Measurements from ENCODE around the gene NPHS2. TPM values are rescaled to one million over a fixed set of nuclear protein-coding genes. Genes with fewer than 3 reads are reported as not detected.

NPHS2 gene
- total and polyA plus RNA-seq, 2 donors (not counting 3 experiments of a cell fraction or from before 2014, with no cell fraction given), result not detected

DNA sequence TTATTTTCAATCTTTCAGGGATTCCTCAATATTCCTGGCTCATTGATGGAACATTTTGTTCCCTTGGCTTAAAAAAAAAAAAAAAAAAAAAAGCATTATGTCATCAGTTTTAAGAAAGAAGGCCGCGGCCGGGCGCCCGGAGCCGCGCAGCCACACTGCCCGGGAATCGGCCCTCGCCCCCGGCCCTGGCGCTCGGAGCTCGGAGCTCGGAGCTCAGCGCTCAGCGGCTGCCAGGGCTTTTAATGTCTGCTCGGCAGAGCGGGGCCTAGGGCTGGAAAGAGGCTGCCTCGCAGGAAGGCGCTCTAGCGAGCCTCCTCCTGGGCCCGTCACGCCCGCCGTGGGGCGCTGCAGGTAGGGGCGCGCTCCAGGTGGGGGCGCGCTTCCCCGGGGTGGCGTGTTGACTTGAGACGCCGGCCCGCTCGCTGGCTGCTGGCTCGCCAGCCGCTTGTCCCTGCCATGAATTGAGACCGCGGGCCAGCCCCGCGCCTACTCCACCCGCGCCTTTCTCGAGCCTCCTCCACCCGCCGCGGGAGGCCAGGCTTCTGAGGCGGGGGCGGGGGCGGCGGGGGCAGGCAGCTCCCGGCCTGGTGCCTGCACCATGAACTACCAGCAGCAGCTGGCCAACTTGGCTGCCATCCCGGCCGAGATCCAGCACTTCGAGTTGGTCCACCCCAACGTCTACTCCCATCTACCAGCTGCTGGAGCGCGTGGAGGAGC lies 10.5 kb upstream of the NPHS2 start:
- FAIRE-seq (no peak), DNase-seq (ENCODE audit: low read depth, low spot score) (peak; percentile 32)
- H3K79me2 ChIP-seq (ENCODE audit: control insufficient read depth, insufficient read depth, low read length), result no peaks in the 10 kb centered on the region
- no peaks in the 10 kb centered on the region for H3K9me3 ChIP-seq (replicated peaks; ENCODE audit: control insufficient read depth, insufficient read depth, low read length)
- H3K36me3 ChIP-seq (ENCODE audit: control insufficient read depth in 2 of 2, extremely low read depth in 1 of 2, insufficient read depth in 2 of 2, low read length in 2 of 2), result no peaks in the 10 kb centered on the region
- POLR2A ChIA-PET, result no interaction called here
- no TSS peak for BruUV-seq (replicated peaks)
- intact Hi-C loops (cut with micrococcal nuclease) (no loop called here), dilution Hi-C loops (cut with MboI; ENCODE audit: extremely low pct_ligation_motif_present, low sequenced_read_pairs) (no loop called here)
- H3K4me1 ChIP-seq (ENCODE audit: control insufficient read depth, extremely low read depth, insufficient read depth, low read length), result no peaks in the 10 kb centered on the region
- CTCF ChIA-PET, result interaction anchor here (1.1 to 1.7 kb wide), 3 partner anchors 8 to 593 kb away, joined by 3 to 7 read pairs (median 4); no protein-coding TSS in a partner anchor
- H3K9me1 ChIP-seq (replicated peaks; ENCODE audit: control insufficient read depth, extremely low read depth, insufficient read depth, low read length), result no peaks in the 10 kb centered on the region
- H3K4me3 ChIP-seq (replicated peaks in 1 of 3; ENCODE audit: insufficient read depth in 1 of 3, low read depth in 1 of 3, low read length in 3 of 3), result peak overlapping the region in 1 of 3 experiments; percentile 19
- H3K27me3 ChIP-seq (ENCODE audit: control insufficient read depth in 2 of 2, insufficient read depth in 2 of 2, low read length in 2 of 2), result peaks cover 17 to 27% of the 10 kb centered on the region in 2 experiments
- peak overlapping the region; percentile 43 for H2AFZ ChIP-seq (ENCODE audit: low read depth, low read length)
- TF ChIP-seq, protein P1, sequence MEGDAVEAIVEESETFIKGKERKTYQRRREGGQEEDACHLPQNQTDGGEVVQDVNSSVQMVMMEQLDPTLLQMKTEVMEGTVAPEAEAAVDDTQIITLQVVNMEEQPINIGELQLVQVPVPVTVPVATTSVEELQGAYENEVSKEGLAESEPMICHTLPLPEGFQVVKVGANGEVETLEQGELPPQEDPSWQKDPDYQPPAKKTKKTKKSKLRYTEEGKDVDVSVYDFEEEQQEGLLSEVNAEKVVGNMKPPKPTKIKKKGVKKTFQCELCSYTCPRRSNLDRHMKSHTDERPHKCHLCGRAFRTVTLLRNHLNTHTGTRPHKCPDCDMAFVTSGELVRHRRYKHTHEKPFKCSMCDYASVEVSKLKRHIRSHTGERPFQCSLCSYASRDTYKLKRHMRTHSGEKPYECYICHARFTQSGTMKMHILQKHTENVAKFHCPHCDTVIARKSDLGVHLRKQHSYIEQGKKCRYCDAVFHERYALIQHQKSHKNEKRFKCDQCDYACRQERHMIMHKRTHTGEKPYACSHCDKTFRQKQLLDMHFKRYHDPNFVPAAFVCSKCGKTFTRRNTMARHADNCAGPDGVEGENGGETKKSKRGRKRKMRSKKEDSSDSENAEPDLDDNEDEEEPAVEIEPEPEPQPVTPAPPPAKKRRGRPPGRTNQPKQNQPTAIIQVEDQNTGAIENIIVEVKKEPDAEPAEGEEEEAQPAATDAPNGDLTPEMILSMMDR (IDR thresholded peaks at IDR 0.05; ENCODE audit: extremely low read depth in 1 of 2, insufficient read depth in 1 of 2, low read depth in 1 of 2, low read length in 2 of 2), result peak; percentile 38 to 55
- peak; percentile 19 for TF ChIP-seq EZH2 (IDR thresholded peaks at IDR 0.05; ENCODE audit: borderline replicate concordance, low read depth, low read length, severe bottlenecking)
- no peak for TF ChIP-seq FOS (IDR thresholded peaks at IDR 0.05; ENCODE audit: borderline replicate concordance, insufficient read depth, low read length)
- H3K9ac ChIP-seq (replicated peaks; ENCODE audit: extremely low read depth, insufficient read depth, low read length), result no peak overlapping the region
- H3K27ac ChIP-seq (ENCODE audit: insufficient read depth, low read depth, low read length), result no peak overlapping the region
- no peaks in the 10 kb centered on the region for H4K20me1 ChIP-seq (replicated peaks; ENCODE audit: control insufficient read depth, extremely low read depth, insufficient read depth, low read length)
- no peak overlapping the region for H3K4me2 ChIP-seq (ENCODE audit: insufficient read depth, low read length)

DNA sequence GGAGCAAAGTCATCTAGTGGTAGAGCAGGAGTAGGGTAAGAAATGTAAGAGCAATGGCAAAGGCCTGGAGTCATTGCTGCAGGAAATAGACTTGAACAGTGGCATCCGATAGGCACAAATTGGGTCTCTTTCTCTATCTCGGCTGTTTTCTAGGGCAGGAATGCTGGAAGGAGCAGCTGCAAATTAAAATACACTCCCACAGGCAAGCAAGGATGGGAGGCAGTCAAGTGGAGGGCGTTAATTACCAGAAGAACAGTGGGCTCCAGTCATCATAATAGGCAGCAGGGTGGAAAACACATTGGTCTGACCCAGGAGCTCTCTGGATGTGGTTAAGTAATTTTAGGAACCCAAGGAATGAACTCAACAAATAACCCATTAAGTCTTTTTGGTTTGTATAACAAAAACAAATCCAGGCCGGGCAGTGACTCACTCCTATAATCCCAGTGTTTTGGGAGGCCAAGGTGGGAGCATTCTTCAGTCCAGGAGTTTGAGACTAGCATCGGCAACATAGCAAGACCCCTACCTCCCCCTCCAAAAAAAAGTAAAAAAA lies 8.1 kb upstream of the NPHS2 start:
- FAIRE-seq (no peak), DNase-seq (ENCODE audit: low read depth, low spot score) (no peak)
- dilution Hi-C loops (cut with MboI; ENCODE audit: extremely low pct_ligation_motif_present, low sequenced_read_pairs), result no loop called here
- Histone ChIP-seq H3K4me1 (ENCODE audit: control insufficient read depth, extremely low read depth, insufficient read depth, low read length) (no peaks in the 10 kb centered on the region), H3K9me1 (replicated peaks; ENCODE audit: control insufficient read depth, extremely low read depth, insufficient read depth, low read length) (no peaks in the 10 kb centered on the region), H2AFZ (ENCODE audit: low read depth, low read length) (no peak overlapping the region), H3K4me2 (ENCODE audit: insufficient read depth, low read length) (no peak overlapping the region), H3K27me3 (ENCODE audit: control insufficient read depth in 2 of 2, insufficient read depth in 2 of 2, low read length in 2 of 2) (peaks cover 12 to 25% of the 10 kb centered on the region in 2 experiments), H3K4me3 (replicated peaks in 1 of 3; ENCODE audit: insufficient read depth in 1 of 3, low read depth in 1 of 3, low read length in 3 of 3) (no peak overlapping the region), H3K79me2 (ENCODE audit: control insufficient read depth, insufficient read depth, low read length) (no peaks in the 10 kb centered on the region), H3K9ac (replicated peaks; ENCODE audit: extremely low read depth, insufficient read depth, low read length) (no peak overlapping the region), H3K9me3 (replicated peaks; ENCODE audit: control insufficient read depth, insufficient read depth, low read length) (no peaks in the 10 kb centered on the region), H3K27ac (ENCODE audit: insufficient read depth, low read depth, low read length) (no peak overlapping the region), H3K36me3 (ENCODE audit: control insufficient read depth in 2 of 2, extremely low read depth in 1 of 2, insufficient read depth in 2 of 2, low read length in 2 of 2) (no peaks in the 10 kb centered on the region), H4K20me1 (replicated peaks; ENCODE audit: control insufficient read depth, extremely low read depth, insufficient read depth, low read length) (no peaks in the 10 kb centered on the region)
- intact Hi-C loops (cut with micrococcal nuclease), result no loop called here
- no TSS peak for BruUV-seq (replicated peaks)
- TF ChIP-seq, protein P1 (IDR thresholded peaks at IDR 0.05; ENCODE audit: extremely low read depth in 1 of 2, insufficient read depth in 1 of 2, low read depth in 1 of 2, low read length in 2 of 2), result no peak
- TF ChIP-seq POLR2A (IDR thresholded peaks at IDR 0.05; ENCODE audit: low read depth, low read length), result no peak
- POLR2A ChIA-PET, result no interaction called here
- CTCF ChIA-PET, result no interaction called here
